H1 (cell line): ENCODE measurements around the gene RPLP2. TPM values are rescaled to one million over a fixed set of nuclear protein-coding genes. Genes with fewer than 3 reads are reported as not detected.
A peak's percentile ranks its signal among the peaks of the same experiment; 100 is the strongest.

Experiments used
- ATF2 ChIP-seq: IDR thresholded peaks from 2 replicates; pipeline ENCODE4 v1.6.1; 2012; ENCODE audit warnings: low read length, inconsistent platforms
- CHD1 ChIP-seq: IDR thresholded peaks from 2 replicates; pipeline ENCODE4 v1.6.1; 2012; ENCODE audit warnings: low read depth, low read length, improper control_type of control experiment
- CHD2 ChIP-seq: IDR thresholded peaks from 2 replicates; pipeline ENCODE4 v1.6.1; 2012; ENCODE audit warnings: low read length, improper control_type of control experiment
- CREB1 ChIP-seq: IDR thresholded peaks from 2 replicates; pipeline ENCODE4 v1.6.1; 2012; ENCODE audit warnings: inconsistent platforms
- CTBP2 ChIP-seq: IDR thresholded peaks from 2 replicates; pipeline ENCODE4 v1.7.0; 2011; ENCODE audit warnings: borderline replicate concordance, mild to moderate bottlenecking, moderate library complexity, mixed read lengths, low read length; ENCODE audit not compliant: insufficient read depth, insufficient read length
- CTCF ChIP-seq, 3 experiments: IDR thresholded peaks; 1 replicate in 2 of 3; 2 replicates in 1 of 3; pipeline versions ENCODE4 v1.5.1 to v1.6.1; 2011; ENCODE audit warnings: low read length in 3 of 3, mild to moderate bottlenecking in 3 of 3, inconsistent platforms in 2 of 3, low read depth in 1 of 3, moderate library complexity in 1 of 3; ENCODE audit not compliant: insufficient read depth in 1 of 3; ENCODE audit errors: control extremely low read depth in 1 of 3
- E2F6 ChIP-seq: IDR thresholded peaks from 2 replicates; pipeline ENCODE4 v1.6.1; 2012; ENCODE audit warnings: inconsistent platforms
- EZH2 ChIP-seq: fragments of 200-600 bp; sonication (generic); IDR thresholded peaks from 2 replicates; pipeline ENCODE4 v1.7.1; 2012; ENCODE audit warnings: low read depth, mild to moderate bottlenecking, moderate library complexity, low read length, inconsistent platforms; ENCODE audit not compliant: severe bottlenecking
- PHF8 ChIP-seq: fragments of 200-600 bp; sonication (generic); conservative IDR thresholded peaks from 2 replicates; pipeline ENCODE4 v1.7.1; 2012; ENCODE audit warnings: low read depth, mild to moderate bottlenecking, inconsistent platforms, low read length, moderate library complexity
- POLR2AphosphoS5 ChIP-seq: IDR thresholded peaks from 2 replicates; pipeline ENCODE4 v1.6.1; 2011; ENCODE audit warnings: low read depth, low read length
- RXRA ChIP-seq: IDR thresholded peaks from 2 replicates; pipeline ENCODE4 v1.6.1; 2011; ENCODE audit warnings: low read depth, mild to moderate bottlenecking, low read length, moderate library complexity; ENCODE audit not compliant: insufficient read depth
- SP1 ChIP-seq: IDR thresholded peaks from 2 replicates; pipeline ENCODE4 v1.6.1; 2011; ENCODE audit warnings: low read depth, low read length
- SP4 ChIP-seq: IDR thresholded peaks from 2 replicates; pipeline ENCODE4 v1.6.1; 2012; ENCODE audit warnings: low read length, inconsistent platforms
- TAF1 ChIP-seq: IDR thresholded peaks from 2 replicates; pipeline ENCODE4 v1.6.1; 2011; ENCODE audit warnings: mild to moderate bottlenecking, low read depth, low read length
- TCF12 ChIP-seq: IDR thresholded peaks from 2 replicates; pipeline ENCODE4 v1.6.1; 2011; ENCODE audit warnings: low read depth, mild to moderate bottlenecking, low read length
- TEAD4 ChIP-seq: IDR thresholded peaks from 2 replicates; pipeline ENCODE4 v1.6.1; 2012; ENCODE audit warnings: low read depth, low read length, inconsistent platforms, mixed read lengths
- USF2 ChIP-seq: IDR thresholded peaks from 2 replicates; pipeline ENCODE4 v1.6.1; 2011; ENCODE audit warnings: low read length, improper control_type of control experiment
- ZNF274 ChIP-seq: IDR thresholded peaks from 2 replicates; pipeline ENCODE4 v1.7.0; 2012; ENCODE audit warnings: low read length, borderline replicate concordance; ENCODE audit errors: extremely low read depth
- polyA plus RNA-seq, 7 experiments: library from polyadenylated mRNA; depleted of rRNA in 3 of 7; stranded (reverse) in 5 of 7; unstranded in 2 of 7; fragments of >200 nt in 5 of 7; fragments of 200-250 nt in 2 of 7; gene quantifications; 1 replicate in 5 of 7; 2 replicates in 1 of 7; 4 replicates in 1 of 7; pipeline versions ENCODE4 v1.2.1 to v1.2.3, GENCODE V29; 2011 to 2013; ENCODE audit warnings: missing spikeins in 2 of 7, mixed read lengths in 2 of 7
- total RNA-seq: library from RNA; stranded (reverse); fragmentation: NEBNext Ultra II Directional; extraction: Animal tissue kit (Norgen Biotek cat#: 25700); gene quantifications from 2 replicates; pipeline ENCODE4 v1.2.1, GENCODE V29; 2021

RPLP2 gene
- total and polyA plus RNA-seq, 2 of the 8 experiments (the other 6 are each of a cell fraction or from before 2014, with no cell fraction given) = 1,789 to 2,106 TPM

GRCh38 chr11:843818-844692 lies 34.3 kb downstream of the RPLP2 start (continued):
- TF ChIP-seq ZNF274 (no peak), PHF8 (no peak), E2F6 (no peak), CREB1 (peak; percentile 28; the same call in 1 of the 2 replicates), POLR2AphosphoS5 (0 out of 2 replicates have a peak, but pooled peaks have one; percentile 53), USF2 (no peak), RXRA (no peak), SP4 (no peak), TCF12 (0 out of 2 replicates have a peak, but pooled peaks have one; percentile 26), TAF1 (peak; percentile 63), TEAD4 (peak; percentile 100), CHD2 (0 out of 2 replicates have a peak, but pooled peaks have one; percentile 6), CTCF (IDR thresholded peaks at IDR 0.05; ENCODE audit: control extremely low read depth in 1 of 3, insufficient read depth in 1 of 3, low read depth in 1 of 3, low read length in 3 of 3) (peak in 1 of 3 experiments; percentile 8; a peak in 1 of 4 replicates), EZH2 (no peak), ATF2 (no peak), SP1 (peak; percentile 84; the same call in 1 of the 2 replicates), CHD1 (no peak), CTBP2 (peak; percentile 90)
